Measurements from ENCODE around the gene ANGPTL2. TPM values are rescaled to one million over a fixed set of nuclear protein-coding genes. Genes with fewer than 3 reads are reported as not detected.

ANGPTL2 gene
- total RNA-seq, 4 donors from 2014 or later, result 36.5 to 52.5 (median 50.8) TPM

- H3K4me1 ChIP-seq, result peaks cover 0 to 26% (median 10%) of the 10 kb centered on the region in 3 donors
- no peaks in the 10 kb centered on the region for H3K27me3 ChIP-seq
- H3K36me3 ChIP-seq, result peaks cover 0 to 59% of the 10 kb centered on the region in 2 donors
- WGBS, 2 donors (ENCODE audit: low coverage in 1 of 2), result 90 to 94% methylated on average over 8 of the region's 8 CpGs
- H3K4me3 ChIP-seq, result no peak overlapping the region
- ATAC-seq, result no peak
- no peak overlapping the region for H3K27ac ChIP-seq
- TF ChIP-seq POLR2AphosphoS5 (IDR thresholded peaks at IDR 0.05), result no peak
- no peak for TF ChIP-seq EP300 (IDR thresholded peaks at IDR 0.05)
- TF ChIP-seq POLR2A (IDR thresholded peaks at IDR 0.05), result no peak
- TF ChIP-seq CTCF (IDR thresholded peaks at IDR 0.05), result no peak
- no peaks in the 10 kb centered on the region for H3K9me3 ChIP-seq
These were observed 34.6 kb downstream of the ANGPTL2 start for GRCh38 chr9:127087836-127088235.

GRCh38 chr9:127087411-127087810 lies 35.0 kb downstream of the ANGPTL2 start:
- H3K4me1 ChIP-seq, result peaks cover 0 to 26% (median 10%) of the 10 kb centered on the region in 3 donors
- 90 to 96% methylated on average over 2 to 3 of the region's 6 CpGs for WGBS, 2 donors (ENCODE audit: low coverage in 1 of 2)
- H3K4me3 ChIP-seq, result no peak overlapping the region
- H3K9me3 ChIP-seq, result no peaks in the 10 kb centered on the region
- H3K36me3 ChIP-seq, result peaks cover 0 to 54% of the 10 kb centered on the region in 2 donors
- H3K27ac ChIP-seq, result no peak overlapping the region
- H3K27me3 ChIP-seq, result no peaks in the 10 kb centered on the region
- no peak for ATAC-seq
- TF ChIP-seq EP300 (IDR thresholded peaks at IDR 0.05) (no peak), POLR2A (IDR thresholded peaks at IDR 0.05) (no peak), POLR2AphosphoS5 (IDR thresholded peaks at IDR 0.05) (no peak), CTCF (IDR thresholded peaks at IDR 0.05) (no peak)

GRCh38 chr9:127086771-127087170 lies 35.7 kb downstream of the ANGPTL2 start:
- ATAC-seq, result no peak
- Histone ChIP-seq H3K4me1 (peaks cover 0 to 26% (median 10%) of the 10 kb centered on the region in 3 donors), H3K27me3 (no peaks in the 10 kb centered on the region), H3K27ac (no peak overlapping the region), H3K9me3 (no peaks in the 10 kb centered on the region), H3K4me3 (no peak overlapping the region), H3K36me3 (peaks cover 0 to 48% of the 10 kb centered on the region in 2 donors)
- WGBS, 2 donors (ENCODE audit: low coverage in 1 of 2), result 80 to 92% methylated on average over 1 to 4 of the region's 4 CpGs
- TF ChIP-seq EP300 (IDR thresholded peaks at IDR 0.05), result no peak
- TF ChIP-seq POLR2A (IDR thresholded peaks at IDR 0.05), result no peak
- no peak for TF ChIP-seq POLR2AphosphoS5 (IDR thresholded peaks at IDR 0.05)
- TF ChIP-seq CTCF (IDR thresholded peaks at IDR 0.05), result no peak

- WGBS, 2 donors (ENCODE audit: low coverage in 1 of 2), result 100% methylated on average over 1 of the region's 2 CpGs; no CpG with 5 or more reads in 1 of the 2 donors
- Histone ChIP-seq H3K27ac (no peak overlapping the region), H3K9me3 (no peaks in the 10 kb centered on the region), H3K4me1 (peaks cover 0 to 14% (median 8%) of the 10 kb centered on the region in 3 donors), H3K27me3 (no peaks in the 10 kb centered on the region), H3K36me3 (peaks cover 0 to 33% of the 10 kb centered on the region in 2 donors), H3K4me3 (no peak overlapping the region)
- no peak for ATAC-seq
- no peak for TF ChIP-seq CTCF (IDR thresholded peaks at IDR 0.05)
- no peak for TF ChIP-seq POLR2A (IDR thresholded peaks at IDR 0.05)
- TF ChIP-seq POLR2AphosphoS5 (IDR thresholded peaks at IDR 0.05), result no peak
- no peak for TF ChIP-seq EP300 (IDR thresholded peaks at IDR 0.05)
These were observed 37.2 kb downstream of the ANGPTL2 start for GRCh38 chr9:127085186-127085585.
